ENCODE results near the gene NPAS3. TPM values are rescaled to one million over a fixed set of nuclear protein-coding genes. Genes with fewer than 3 reads are reported as not detected.

NPAS3 gene
- total and polyA plus RNA-seq, 7 donors, result 0.36 to 6.4 (median 4.6) TPM; not detected in 2

- no peaks in the 10 kb centered on the region for H3K27me3 ChIP-seq
- no peak for DNase-seq
- no peaks in the 10 kb centered on the region for H3K9me3 ChIP-seq
- no peak overlapping the region for H3K27ac ChIP-seq
- H3K4me1 ChIP-seq, result no peaks in the 10 kb centered on the region
- TF ChIP-seq CTCF (IDR thresholded peaks at IDR 0.05), result no peak
- H3K4me3 ChIP-seq, result no peak overlapping the region
- intact Hi-C loops (cut with DNase I), result no loop called here
- H3K36me3 ChIP-seq, result no peaks in the 10 kb centered on the region
- 86 to 87% methylated on average over 6 of the region's 6 CpGs for WGBS, 2 donors
Measured at GRCh38 chr14:33851366-33851765, 912.7 kb downstream of the NPAS3 start.

- DNase-seq, result no peak
- no peak for TF ChIP-seq CTCF (IDR thresholded peaks at IDR 0.05)
- no peak for TF ChIP-seq POLR2A (IDR thresholded peaks at IDR 0.05)
- Histone ChIP-seq H3K9me3 (no peaks in the 10 kb centered on the region), H3K36me3 (no peaks in the 10 kb centered on the region), H3K4me1 (no peaks in the 10 kb centered on the region), H3K4me3 (no peak overlapping the region), H3K27me3 (no peaks in the 10 kb centered on the region), H3K27ac (no peak overlapping the region)
- WGBS, 2 donors, result 77 to 82% methylated on average over 5 of the region's 5 CpGs
- intact Hi-C loops (cut with DNase I), result no loop called here
Measured at GRCh38 chr14:33851931-33852330, 913.3 kb downstream of the NPAS3 start.

Measured in sigmoid colon (tissue), 7 donors.